Measurements from ENCODE around the gene BAZ1B. TPM values are rescaled to one million over a fixed set of nuclear protein-coding genes. Genes with fewer than 3 reads are reported as not detected.
"Not testable (repeated sequence)": the region's sequence is repeated elsewhere in the genome, so short reads cannot be mapped to it uniquely, and the experiment has no call there.

BAZ1B gene
- total and polyA plus RNA-seq, 2 donors from 2014 or later, result 10.4 to 52.0 TPM

GRCh38 chr7:73489976-73490375 lies 32.1 kb downstream of the BAZ1B start:
- no peak overlapping the region for H3K9ac ChIP-seq (ENCODE audit: low read length in 3 of 3)
- no peak for TF ChIP-seq CTCF (IDR thresholded peaks at IDR 0.05; ENCODE audit: borderline replicate concordance, extremely low read depth, insufficient read depth)
- intact Hi-C loops (cut with DNase I), result no loop called here
- DNase-seq (no peak), FAIRE-seq (no peak)
- no peak overlapping the region for H3K4me3 ChIP-seq (ENCODE audit: low read length in 3 of 3)
- no peak overlapping the region for H3K27ac ChIP-seq (ENCODE audit: low read depth in 2 of 2, low read length in 2 of 2)
- no peaks in the 10 kb centered on the region for H3K9me3 ChIP-seq (ENCODE audit: control insufficient read depth in 2 of 3, insufficient read depth in 1 of 3, low read length in 3 of 3)
- no peaks in the 10 kb centered on the region for H3K4me1 ChIP-seq (ENCODE audit: control insufficient read depth in 2 of 3, insufficient read depth in 2 of 3, low read depth in 1 of 3, low read length in 3 of 3)
- H3K36me3 ChIP-seq (ENCODE audit: control insufficient read depth in 2 of 3, insufficient read depth in 3 of 3, low read length in 3 of 3), result peaks cover 8 to 37% (median 24%) of the 10 kb centered on the region in 3 donors
- no peaks in the 10 kb centered on the region for H3K27me3 ChIP-seq (ENCODE audit: control insufficient read depth, insufficient read depth, low read length)

- H3K36me3 ChIP-seq (ENCODE audit: control insufficient read depth in 2 of 3, insufficient read depth in 3 of 3, low read length in 3 of 3), result peaks cover 10 to 30% (median 19%) of the 10 kb centered on the region in 3 donors
- no peaks in the 10 kb centered on the region for H3K27me3 ChIP-seq (ENCODE audit: control insufficient read depth, insufficient read depth, low read length)
- no peak overlapping the region for H3K9ac ChIP-seq (ENCODE audit: low read length in 3 of 3)
- H3K9me3 ChIP-seq (ENCODE audit: control insufficient read depth in 2 of 3, insufficient read depth in 1 of 3, low read length in 3 of 3), result no peaks in the 10 kb centered on the region
- TF ChIP-seq CTCF (IDR thresholded peaks at IDR 0.05; ENCODE audit: borderline replicate concordance, extremely low read depth, insufficient read depth), result no peak
- intact Hi-C loops (cut with DNase I), result no loop called here
- no peak overlapping the region for H3K4me3 ChIP-seq (ENCODE audit: low read length in 3 of 3)
- no peaks in the 10 kb centered on the region for H3K4me1 ChIP-seq (ENCODE audit: control insufficient read depth in 2 of 3, insufficient read depth in 2 of 3, low read depth in 1 of 3, low read length in 3 of 3)
- no peak for FAIRE-seq
- no peak for DNase-seq
- H3K27ac ChIP-seq (ENCODE audit: low read depth in 2 of 2, low read length in 2 of 2), result no peak overlapping the region
Measured at GRCh38 chr7:73487486-73487885, 34.6 kb downstream of the BAZ1B start.

- no peak overlapping the region for H3K27ac ChIP-seq (ENCODE audit: low read depth in 2 of 2, low read length in 2 of 2)
- no peaks in the 10 kb centered on the region for H3K9me3 ChIP-seq (ENCODE audit: control insufficient read depth in 2 of 3, insufficient read depth in 1 of 3, low read length in 3 of 3)
- H3K36me3 ChIP-seq (ENCODE audit: control insufficient read depth in 2 of 3, insufficient read depth in 3 of 3, low read length in 3 of 3), result peaks cover 4 to 25% (median 14%) of the 10 kb centered on the region in 3 donors
- H3K9ac ChIP-seq (ENCODE audit: low read length in 3 of 3), result no peak overlapping the region
- DNase-seq (no peak), FAIRE-seq (no peak)
- no peak for TF ChIP-seq CTCF (IDR thresholded peaks at IDR 0.05; ENCODE audit: borderline replicate concordance, extremely low read depth, insufficient read depth)
- no peak overlapping the region for H3K4me3 ChIP-seq (ENCODE audit: low read length in 3 of 3)
- no peaks in the 10 kb centered on the region for H3K4me1 ChIP-seq (ENCODE audit: control insufficient read depth in 2 of 3, insufficient read depth in 2 of 3, low read depth in 1 of 3, low read length in 3 of 3)
- no peaks in the 10 kb centered on the region for H3K27me3 ChIP-seq (ENCODE audit: control insufficient read depth, insufficient read depth, low read length)
- intact Hi-C loops (cut with DNase I), result no loop called here
Measured at GRCh38 chr7:73483171-73483570, 38.9 kb downstream of the BAZ1B start.

- TF ChIP-seq CTCF (IDR thresholded peaks at IDR 0.05; ENCODE audit: borderline replicate concordance, extremely low read depth, insufficient read depth), result no peak
- Histone ChIP-seq H3K36me3 (ENCODE audit: control insufficient read depth in 2 of 3, insufficient read depth in 3 of 3, low read length in 3 of 3) (peaks cover 5 to 30% (median 16%) of the 10 kb centered on the region in 3 donors), H3K27me3 (ENCODE audit: control insufficient read depth, insufficient read depth, low read length) (no peaks in the 10 kb centered on the region), H3K9ac (ENCODE audit: low read length in 3 of 3) (no peak overlapping the region), H3K4me1 (ENCODE audit: control insufficient read depth in 2 of 3, insufficient read depth in 2 of 3, low read depth in 1 of 3, low read length in 3 of 3) (no peaks in the 10 kb centered on the region), H3K9me3 (ENCODE audit: control insufficient read depth in 2 of 3, insufficient read depth in 1 of 3, low read length in 3 of 3) (no peaks in the 10 kb centered on the region), H3K4me3 (ENCODE audit: low read length in 3 of 3) (no peak overlapping the region), H3K27ac (ENCODE audit: low read depth in 2 of 2, low read length in 2 of 2) (no peak overlapping the region)
- no peak for DNase-seq
- no peak for FAIRE-seq
- intact Hi-C loops (cut with DNase I), result no loop called here
Measured at GRCh38 chr7:73482746-73483145, 39.3 kb downstream of the BAZ1B start.

GRCh38 chr7:73481521-73481920 lies 40.6 kb downstream of the BAZ1B start:
- peaks cover 6 to 38% (median 20%) of the 10 kb centered on the region in 3 donors for H3K36me3 ChIP-seq (ENCODE audit: control insufficient read depth in 2 of 3, insufficient read depth in 3 of 3, low read length in 3 of 3)
- H3K4me1 ChIP-seq (ENCODE audit: control insufficient read depth in 2 of 3, insufficient read depth in 2 of 3, low read depth in 1 of 3, low read length in 3 of 3); H3K27ac ChIP-seq (ENCODE audit: low read depth in 2 of 2, low read length in 2 of 2); H3K9ac ChIP-seq (ENCODE audit: low read length in 3 of 3); H3K27me3 ChIP-seq (ENCODE audit: control insufficient read depth, insufficient read depth, low read length); H3K4me3 ChIP-seq (ENCODE audit: low read length in 3 of 3); FAIRE-seq; H3K9me3 ChIP-seq (ENCODE audit: control insufficient read depth in 2 of 3, insufficient read depth in 1 of 3, low read length in 3 of 3); intact Hi-C loops (cut with DNase I); DNase-seq: not testable (repeated sequence)

Measured in kidney (tissue), 14 donors.